SK-N-SH (cell line): ENCODE data around the gene ZBTB5. TPM values are rescaled to one million over a fixed set of nuclear protein-coding genes. Genes with fewer than 3 reads are reported as not detected.
"Not testable (repeated sequence)": the region's sequence is repeated elsewhere in the genome, so short reads cannot be mapped to it uniquely, and the experiment has no call there.

ENCODE experiments used
- CTCF ChIA-PET: fragments of 300-600, 350-600 bp; formaldehyde crosslinking; extraction: SDS; loops from one replicate; lab custom pipeline; 2021; lab: Yijun Ruan, JAX
- POLR2A ChIA-PET: fragments of 350-600 bp; sonication (Branson Sonifier 250); formaldehyde crosslinking; extraction: SDS; loops from one replicate; lab custom pipeline; 2020; ENCODE audit warnings: antibody characterized with exemption, inconsistent platforms; lab: Yijun Ruan, JAX
- DNase-seq: peaks from one replicate; pipeline ENCODE4 v3.0.0; 2012
- H2AFZ ChIP-seq: fragments of 200-600 bp; sonication (generic); 2 replicates; pipeline ENCODE4 v1.8.1; 2016; ENCODE audit warnings: antibody characterized with exemption, mild to moderate bottlenecking, low read depth
- H3F3A ChIP-seq: fragments of 200-600 bp; sonication (generic); replicated peaks from 2 replicates; pipeline ENCODE3; 2016; ENCODE audit warnings: antibody characterized with exemption, mild to moderate bottlenecking; ENCODE audit not compliant: insufficient read depth
- H3K27ac ChIP-seq, 2 experiments: fragments of 200-500 bp in 1 of 2; fragments of 200-600 bp in 1 of 2; sonication (Bioruptor generic) in 1 of 2; sonication (generic), shearing (Covaris generic) in 1 of 2; 2 replicates each; pipeline versions ENCODE4 v1.5.1 to v1.6.1; 2014 to 2016; ENCODE audit warnings: low read depth in 2 of 2, inconsistent platforms in 1 of 2, low read length in 1 of 2, mild to moderate bottlenecking in 1 of 2, mixed read lengths in 1 of 2
- H3K27me3 ChIP-seq: fragments of 200-600 bp; sonication (generic), shearing (Covaris generic); 2 replicates; pipeline ENCODE4 v1.6.1; 2016; ENCODE audit warnings: mixed run types; ENCODE audit not compliant: insufficient read depth
- H3K36me3 ChIP-seq, 2 experiments: fragments of 200-500 bp in 1 of 2; fragments of 200-600 bp in 1 of 2; sonication (Bioruptor generic) in 1 of 2; sonication (generic) in 1 of 2; replicated peaks in 1 of 2; 2 replicates each; pipeline versions ENCODE3 to v1.5.1; 2014 to 2016; ENCODE audit warnings: low read length in 1 of 2, mild to moderate bottlenecking in 1 of 2; ENCODE audit not compliant: insufficient read depth in 2 of 2, control insufficient read depth in 1 of 2
- H3K4me1 ChIP-seq, 2 experiments: fragments of 200-500 bp in 1 of 2; fragments of 200-600 bp in 1 of 2; sonication (Bioruptor generic) in 1 of 2; sonication (generic), shearing (Covaris generic) in 1 of 2; 2 replicates each; pipeline versions ENCODE4 v1.5.1 to v1.6.1; 2014 to 2016; ENCODE audit warnings: low read depth in 1 of 2, low read length in 1 of 2, mixed run types in 1 of 2; ENCODE audit not compliant: insufficient read depth in 2 of 2, control insufficient read depth in 1 of 2
- H3K4me2 ChIP-seq: fragments of 200-600 bp; sonication (generic), shearing (Covaris generic); 2 replicates; pipeline ENCODE4 v1.6.1; 2017; ENCODE audit warnings: mixed run types
- H3K4me3 ChIP-seq, 2 experiments: fragments of 200-500 bp in 1 of 2; fragments of 200-600 bp in 1 of 2; sonication (Bioruptor generic) in 1 of 2; sonication (generic), shearing (Covaris generic) in 1 of 2; 2 replicates each; pipeline versions ENCODE4 v1.5.1 to v1.8.1; 2014 to 2016; ENCODE audit warnings: low read depth in 2 of 2, inconsistent platforms in 1 of 2, low read length in 1 of 2, mild to moderate bottlenecking in 1 of 2, mixed read lengths in 1 of 2, moderate library complexity in 1 of 2
- H3K79me2 ChIP-seq: fragments of 200-600 bp; sonication (generic); 2 replicates; pipeline ENCODE4 v1.8.1; 2017; ENCODE audit warnings: mild to moderate bottlenecking; ENCODE audit not compliant: insufficient read depth
- H3K9ac ChIP-seq: fragments of 200-600 bp; sonication (generic); 2 replicates; pipeline ENCODE4 v1.6.1; 2017; ENCODE audit warnings: mixed run types
- H3K9me2 ChIP-seq: fragments of 200-600 bp; sonication (generic); 2 replicates; pipeline ENCODE4 v1.6.1; 2017; ENCODE audit warnings: mixed run types
- H3K9me3 ChIP-seq: fragments of 200-600 bp; sonication (generic); 2 replicates; pipeline ENCODE4 v1.6.1; 2017; ENCODE audit warnings: mixed run types, mild to moderate bottlenecking, moderate library complexity
- H4K20me1 ChIP-seq: fragments of 200-600 bp; sonication (generic); 2 replicates; pipeline ENCODE4 v1.6.1; 2017; ENCODE audit warnings: mild to moderate bottlenecking, mixed run types; ENCODE audit not compliant: insufficient read depth
- EP300 ChIP-seq, 2 experiments: IDR thresholded peaks; 2 replicates each; pipeline versions ENCODE4 v1.4.0 to v1.6.1; 2012; ENCODE audit warnings: borderline replicate concordance in 1 of 2, low read depth in 1 of 2, low read length in 1 of 2
- GABPA ChIP-seq: IDR thresholded peaks from 2 replicates; pipeline ENCODE4 v1.4.0; 2012; ENCODE audit warnings: low read depth, mild to moderate bottlenecking
- IRF3 ChIP-seq: fragments of 150-350 bp; IDR thresholded peaks from 2 replicates; pipeline ENCODE4 v1.6.1; 2016; ENCODE audit warnings: mild to moderate bottlenecking, low read depth, low read length
- MEF2A ChIP-seq: IDR thresholded peaks from 2 replicates; pipeline ENCODE4 v1.4.0; 2012; ENCODE audit warnings: low read depth, borderline replicate concordance
- MXI1 ChIP-seq: IDR thresholded peaks from 2 replicates; pipeline ENCODE4 v1.6.1; 2012; ENCODE audit warnings: mild to moderate bottlenecking, low read depth, low read length, improper control_type of control experiment
- NFIC ChIP-seq: IDR thresholded peaks from 2 replicates; pipeline ENCODE4 v1.4.0; 2012; ENCODE audit warnings: borderline replicate concordance
- NRF1 ChIP-seq: IDR thresholded peaks from 2 replicates; pipeline ENCODE4 v1.6.1; 2012; ENCODE audit warnings: low read depth, mild to moderate bottlenecking, low read length
- PBX3 ChIP-seq: IDR thresholded peaks from 2 replicates; pipeline ENCODE4; 2012
- POLR2AphosphoS5 ChIP-seq: IDR thresholded peaks from 2 replicates; pipeline ENCODE4 v1.6.1; 2012; ENCODE audit warnings: low read depth, low read length
- RXRA ChIP-seq: IDR thresholded peaks from 2 replicates; pipeline ENCODE4 v1.4.0; 2012; ENCODE audit warnings: low read depth, mild to moderate bottlenecking, borderline replicate concordance
- SIN3A ChIP-seq: IDR thresholded peaks from 2 replicates; pipeline ENCODE4 v1.6.1; 2012; ENCODE audit warnings: low read depth, mild to moderate bottlenecking, low read length, moderate library complexity, borderline replicate concordance
- TEAD4 ChIP-seq: IDR thresholded peaks from 2 replicates; pipeline ENCODE4 v1.4.0; 2012; ENCODE audit warnings: mild to moderate bottlenecking, borderline replicate concordance; ENCODE audit not compliant: insufficient read depth
- YY1 ChIP-seq: IDR thresholded peaks from 2 replicates; pipeline ENCODE4 v1.4.0; 2012; ENCODE audit warnings: low read depth, mild to moderate bottlenecking
- ZBTB33 ChIP-seq: IDR thresholded peaks from 2 replicates; pipeline ENCODE4 v1.4.0; 2012; ENCODE audit warnings: low read depth, borderline replicate concordance
- WGBS: methylation state at CpG from one replicate; pipeline ENCODE4 v1.1.6; 2017; ENCODE audit warnings: low lambda C conversion rate; 5-methylcytosine and 5-hydroxymethylcytosine counted together
- polyA plus RNA-seq, 3 experiments: library from polyadenylated mRNA; depleted of rRNA; stranded (reverse); fragments of >200 nt; gene quantifications; 2 replicates each; pipeline ENCODE4 v1.2.3, GENCODE V29; 2012
- TF ChIP-seq, protein P1 (sequence below): IDR thresholded peaks from 2 replicates; pipeline ENCODE4 v1.6.1; 2012; ENCODE audit warnings: mild to moderate bottlenecking, low read depth, low read length, moderate library complexity

The ZBTB5 gene
- polyA plus RNA-seq, 1 of the 3 experiments (the other 2 are of a cell fraction), result 6.3 TPM

- H3K27me3 ChIP-seq, result no peaks in the 10 kb centered on the region
- H3K9me3 ChIP-seq, result no peaks in the 10 kb centered on the region
- H3F3A ChIP-seq, result no peaks in the 10 kb centered on the region
- peaks cover 22 to 55% of the 10 kb centered on the region in 2 experiments for H3K36me3 ChIP-seq
- H2AFZ ChIP-seq, result no peak overlapping the region
- no peak overlapping the region for H3K9ac ChIP-seq
- no peak overlapping the region for H3K4me3 ChIP-seq
- no peak for TF ChIP-seq ZBTB33
- TF ChIP-seq PBX3, result no peak
- TF ChIP-seq EP300 (IDR thresholded peaks at IDR 0.05; ENCODE audit: borderline replicate concordance in 1 of 2, low read depth in 1 of 2, low read length in 1 of 2), result no peak
- TF ChIP-seq, protein P1, sequence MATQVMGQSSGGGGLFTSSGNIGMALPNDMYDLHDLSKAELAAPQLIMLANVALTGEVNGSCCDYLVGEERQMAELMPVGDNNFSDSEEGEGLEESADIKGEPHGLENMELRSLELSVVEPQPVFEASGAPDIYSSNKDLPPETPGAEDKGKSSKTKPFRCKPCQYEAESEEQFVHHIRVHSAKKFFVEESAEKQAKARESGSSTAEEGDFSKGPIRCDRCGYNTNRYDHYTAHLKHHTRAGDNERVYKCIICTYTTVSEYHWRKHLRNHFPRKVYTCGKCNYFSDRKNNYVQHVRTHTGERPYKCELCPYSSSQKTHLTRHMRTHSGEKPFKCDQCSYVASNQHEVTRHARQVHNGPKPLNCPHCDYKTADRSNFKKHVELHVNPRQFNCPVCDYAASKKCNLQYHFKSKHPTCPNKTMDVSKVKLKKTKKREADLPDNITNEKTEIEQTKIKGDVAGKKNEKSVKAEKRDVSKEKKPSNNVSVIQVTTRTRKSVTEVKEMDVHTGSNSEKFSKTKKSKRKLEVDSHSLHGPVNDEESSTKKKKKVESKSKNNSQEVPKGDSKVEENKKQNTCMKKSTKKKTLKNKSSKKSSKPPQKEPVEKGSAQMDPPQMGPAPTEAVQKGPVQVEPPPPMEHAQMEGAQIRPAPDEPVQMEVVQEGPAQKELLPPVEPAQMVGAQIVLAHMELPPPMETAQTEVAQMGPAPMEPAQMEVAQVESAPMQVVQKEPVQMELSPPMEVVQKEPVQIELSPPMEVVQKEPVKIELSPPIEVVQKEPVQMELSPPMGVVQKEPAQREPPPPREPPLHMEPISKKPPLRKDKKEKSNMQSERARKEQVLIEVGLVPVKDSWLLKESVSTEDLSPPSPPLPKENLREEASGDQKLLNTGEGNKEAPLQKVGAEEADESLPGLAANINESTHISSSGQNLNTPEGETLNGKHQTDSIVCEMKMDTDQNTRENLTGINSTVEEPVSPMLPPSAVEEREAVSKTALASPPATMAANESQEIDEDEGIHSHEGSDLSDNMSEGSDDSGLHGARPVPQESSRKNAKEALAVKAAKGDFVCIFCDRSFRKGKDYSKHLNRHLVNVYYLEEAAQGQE, result no peak
- no peak for TF ChIP-seq POLR2AphosphoS5
- TF ChIP-seq SIN3A, result no peak
- TF ChIP-seq MXI1, result no peak
- no peak for TF ChIP-seq RXRA
- TF ChIP-seq NRF1, result no peak
- no peak for TF ChIP-seq MEF2A
- no peak for TF ChIP-seq YY1
- TF ChIP-seq IRF3, result no peak
- TF ChIP-seq GABPA, result no peak
- no peak for TF ChIP-seq TEAD4
- no peak for TF ChIP-seq NFIC
- H3K79me2 ChIP-seq, result peaks cover 35% of the 10 kb centered on the region
- H3K9me2 ChIP-seq, result no peaks in the 10 kb centered on the region
- ChIA-PET POLR2A (no interaction called here), CTCF (no interaction called here)
- peaks cover 12 to 20% of the 10 kb centered on the region in 2 experiments; a peak in 2 of 4 replicates for H3K4me1 ChIP-seq
- H4K20me1 ChIP-seq, result peaks cover 16% of the 10 kb centered on the region
- WGBS, result 92% methylated on average over 6 of the region's 6 CpGs
- no peak overlapping the region for H3K4me2 ChIP-seq
- H3K27ac ChIP-seq, result no peak overlapping the region
- no peak for DNase-seq
These were observed 38.4 kb downstream of the ZBTB5 start for GRCh38 chr9:37426846-37427245.

DNA sequence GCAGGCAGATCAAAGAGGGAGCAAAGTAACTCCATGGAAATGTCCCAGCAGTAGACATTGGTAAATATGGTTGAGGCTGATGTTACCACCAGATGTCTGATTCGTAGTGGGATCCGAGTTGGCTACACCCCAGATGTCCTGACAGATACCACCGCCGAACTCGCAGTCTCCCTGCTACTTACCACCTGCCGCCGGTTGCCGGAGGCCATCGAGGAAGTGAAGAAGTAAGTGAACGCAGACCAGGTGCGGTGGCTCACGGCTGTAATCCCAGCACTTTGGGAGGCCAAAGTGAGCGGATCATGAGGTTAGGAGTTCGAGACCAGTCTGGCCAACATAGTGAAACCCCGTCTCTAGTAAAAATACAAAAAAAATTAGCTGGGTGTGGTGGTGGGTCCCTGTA, 38.8 kb downstream of the ZBTB5 start:
- H3K27me3 ChIP-seq, H3K9me2 ChIP-seq, H3K4me2 ChIP-seq, H2AFZ ChIP-seq, POLR2A ChIA-PET, CTCF ChIA-PET, H3K9ac ChIP-seq, H3K27ac ChIP-seq, DNase-seq, H3K9me3 ChIP-seq, H3K4me3 ChIP-seq, H3F3A ChIP-seq: not testable (repeated sequence)
- 93% methylated on average over 14 of the region's 15 CpGs for WGBS
- peaks cover 22 to 51% of the 10 kb centered on the region in 2 experiments for H3K36me3 ChIP-seq
- H3K4me1 ChIP-seq, result peaks cover 13 to 21% of the 10 kb centered on the region in 2 experiments; a peak in 2 of 4 replicates
- peaks cover 35% of the 10 kb centered on the region for H3K79me2 ChIP-seq
- H4K20me1 ChIP-seq, result peaks cover 16% of the 10 kb centered on the region
